K562 (cell line): ENCODE measurements around the gene GCN1. TPM values are rescaled to one million over a fixed set of nuclear protein-coding genes. Genes with fewer than 3 reads are reported as not detected.
A peak's percentile ranks its signal among the peaks of the same experiment; 100 is the strongest.

Experiments
- ASH1L ChIP-seq: fragments of 450-650 bp; IDR thresholded peaks from 2 replicates; pipeline ENCODE4 v1.6.1; 2018; ENCODE audit warnings: borderline replicate concordance, mild to moderate bottlenecking, low read depth; ENCODE audit not compliant: partially characterized antibody
- CTBP1 ChIP-seq: fragments of 450-650 bp; IDR thresholded peaks from 2 replicates; pipeline ENCODE4 v1.6.1; 2016; ENCODE audit warnings: borderline replicate concordance
- E2F3 ChIP-seq: fragments of 250-450 bp; sonication (Bioruptor Pico); IDR thresholded peaks from 2 replicates; pipeline ENCODE4 v1.4.0; 2020; ENCODE audit warnings: mild to moderate bottlenecking
- EP400 ChIP-seq: fragments of 450-650 bp; IDR thresholded peaks from 2 replicates; pipeline ENCODE4 v1.6.1; 2017; ENCODE audit warnings: antibody characterized with exemption, mild to moderate bottlenecking, moderate library complexity
- HDAC1 ChIP-seq, 2 experiments: fragments of 450-650 bp; IDR thresholded peaks; 2 replicates each; pipeline ENCODE4 v1.6.1; 2016 to 2017; ENCODE audit warnings: inconsistent platforms in 1 of 2, mild to moderate bottlenecking in 1 of 2, moderate library complexity in 1 of 2
- POLR3G ChIP-seq: IDR thresholded peaks from 2 replicates; pipeline ENCODE4 v1.6.1; 2011; ENCODE audit not compliant: insufficient read length, insufficient replicate concordance; ENCODE audit errors: extremely low read depth
- PREB ChIP-seq: sonication (generic); formaldehyde crosslinking; IDR thresholded peaks from 2 replicates; pipeline ENCODE4 v1.8.1; 2023; ENCODE audit warnings: mild to moderate bottlenecking, missing genetic modification reagents
- RCOR1 ChIP-seq, 2 experiments: IDR thresholded peaks; 2 replicates each; pipeline ENCODE4 v1.6.1; 2012; ENCODE audit warnings: low read depth in 2 of 2, low read length in 2 of 2, borderline replicate concordance in 1 of 2, improper control_type of control experiment in 1 of 2
- SETDB1 ChIP-seq: IDR thresholded peaks from one replicate; pipeline ENCODE4 v1.6.1; 2012; ENCODE audit warnings: low read length, control low read depth, inconsistent platforms
- SIRT6 ChIP-seq: IDR thresholded peaks from one replicate; pipeline ENCODE4 v1.6.1; 2012; ENCODE audit warnings: low read depth, mild to moderate bottlenecking, control low read depth, inconsistent platforms, low read length, moderate library complexity
- SP1 ChIP-seq: sonication (generic); formaldehyde crosslinking; IDR thresholded peaks from 2 replicates; pipeline ENCODE4 v1.8.1; 2022; ENCODE audit warnings: mild to moderate bottlenecking, missing genetic modification reagents
- SREBF2 ChIP-seq: sonication (generic); formaldehyde crosslinking; IDR thresholded peaks from 2 replicates; pipeline ENCODE4 v1.4.0; 2020; ENCODE audit warnings: mild to moderate bottlenecking, missing genetic modification reagents
- TAF15 ChIP-seq: fragments of 200-400 bp; formaldehyde crosslinking; IDR thresholded peaks from 2 replicates; pipeline ENCODE4 v1.6.1; 2017; ENCODE audit warnings: mild to moderate bottlenecking, low read depth, low read length, moderate library complexity
- ZBTB12 ChIP-seq: fragments of 250-450 bp; sonication (Bioruptor Pico); IDR thresholded peaks from 2 replicates; pipeline ENCODE4 v1.4.0; 2020
- ZNF212 ChIP-seq: fragments of 450-650 bp; formaldehyde crosslinking; IDR thresholded peaks from 2 replicates; pipeline ENCODE4 v1.4.0; 2020; ENCODE audit warnings: mild to moderate bottlenecking
- ZNF239 ChIP-seq: fragments of 250-450 bp; sonication (Bioruptor Pico); IDR thresholded peaks from 2 replicates; pipeline ENCODE4 v1.4.0; 2020; ENCODE audit warnings: mild to moderate bottlenecking
- polyA plus RNA-seq, 8 experiments: library from polyadenylated mRNA; depleted of rRNA in 4 of 8; stranded (reverse) in 5 of 8; unstranded in 3 of 8; fragments of >200 nt; fragmentation: Nextera tagmentation in 2 of 8; fragmentation: Illumina TruSeq in 1 of 8; extraction: Ambion mirVana in 2 of 8; extraction: Trizol in 1 of 8; gene quantifications; 2 replicates each; pipeline versions ENCODE4 v1.2.1 to v1.2.3, GENCODE V29; 2011 to 2014; ENCODE audit warnings: inconsistent platforms in 1 of 8, missing spikeins in 1 of 8
- total RNA-seq, 7 experiments: library from RNA; depleted of rRNA in 6 of 7; stranded (reverse); fragments of >200 nt in 6 of 7; fragmentation: Illumina TruSeq in 2 of 7; extraction: Trizol in 2 of 7; gene quantifications; 2 replicates each; pipeline versions ENCODE4 v1.2.1 to v1.2.3, GENCODE V29; 2011 to 2021; ENCODE audit warnings: low replicate concordance in 1 of 7
- TF ChIP-seq, protein P1 (sequence below): fragments of 450-650 bp; IDR thresholded peaks from 2 replicates; pipeline ENCODE4 v1.6.1; 2017; ENCODE audit warnings: antibody characterized with exemption
- TF ChIP-seq, protein P2 (sequence below): sonication (generic); formaldehyde crosslinking; IDR thresholded peaks from 2 replicates; pipeline ENCODE4 v1.8.1; 2023; ENCODE audit warnings: mild to moderate bottlenecking, missing genetic modification reagents, moderate library complexity
- TF ChIP-seq, protein P3 (sequence below): IDR thresholded peaks from 2 replicates; pipeline ENCODE4 v1.6.1; 2011; ENCODE audit not compliant: insufficient read length; ENCODE audit errors: extremely low read depth
- TF ChIP-seq, protein P4 (sequence below), 2 experiments: fragments of 450-650 bp; IDR thresholded peaks; 2 replicates each; pipeline ENCODE4 v1.6.1; 2016

GCN1 gene
- total and polyA plus RNA-seq, 9 of the 15 experiments (the other 6 are each of a cell fraction or from before 2014, with no cell fraction given): 11.9 to 190 (median 51.7) TPM

DNA sequence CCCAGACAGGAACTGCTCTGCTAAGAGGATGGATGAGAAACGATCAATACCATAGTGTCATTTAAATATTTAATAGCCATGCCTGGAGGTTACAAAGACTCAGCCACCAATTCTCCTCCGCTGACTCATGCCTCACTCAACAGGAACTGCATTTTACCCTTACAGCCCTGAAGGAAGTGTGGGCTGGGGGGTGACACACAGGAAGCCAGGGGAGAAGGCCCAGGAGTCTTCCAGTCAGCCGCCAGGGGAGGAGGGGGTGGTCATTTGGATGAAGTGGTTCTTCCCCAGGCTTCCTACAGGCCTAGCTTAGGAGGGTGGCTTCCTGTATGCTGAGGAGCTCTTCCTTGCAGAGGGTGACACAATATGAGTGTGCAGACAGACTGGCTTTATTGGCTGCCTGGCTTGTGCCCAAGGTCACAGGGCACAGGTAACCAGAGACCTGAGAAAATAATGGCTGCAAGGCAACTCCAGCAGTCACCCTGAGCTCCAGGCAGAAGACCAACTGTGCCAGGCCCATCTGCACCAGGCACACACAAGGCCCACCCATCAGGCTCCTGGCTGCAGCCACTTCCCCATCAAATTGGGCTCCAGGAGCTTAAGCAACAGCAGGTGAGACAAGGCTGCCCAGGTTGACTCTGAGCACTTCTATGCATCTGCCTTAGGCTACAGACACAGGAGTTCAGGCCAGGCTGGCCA lies 36.9 kb upstream of the GCN1 start (continued):
- no peak for TF ChIP-seq ZBTB12 (CRISPR knock-in tag)
- TF ChIP-seq SETDB1: no peak
- no peak for TF ChIP-seq PREB (CRISPR knock-in tag)
- TF ChIP-seq ZNF239 (CRISPR knock-in tag): no peak
- no peak for TF ChIP-seq E2F3 (CRISPR knock-in tag)
- TF ChIP-seq SIRT6: no peak
- TF ChIP-seq SP1 (CRISPR knock-in tag): no peak; the same call in 1 of the 2 replicates
- no peak for TF ChIP-seq HDAC1 (IDR thresholded peaks at IDR 0.05)
- TF ChIP-seq, protein P1, sequence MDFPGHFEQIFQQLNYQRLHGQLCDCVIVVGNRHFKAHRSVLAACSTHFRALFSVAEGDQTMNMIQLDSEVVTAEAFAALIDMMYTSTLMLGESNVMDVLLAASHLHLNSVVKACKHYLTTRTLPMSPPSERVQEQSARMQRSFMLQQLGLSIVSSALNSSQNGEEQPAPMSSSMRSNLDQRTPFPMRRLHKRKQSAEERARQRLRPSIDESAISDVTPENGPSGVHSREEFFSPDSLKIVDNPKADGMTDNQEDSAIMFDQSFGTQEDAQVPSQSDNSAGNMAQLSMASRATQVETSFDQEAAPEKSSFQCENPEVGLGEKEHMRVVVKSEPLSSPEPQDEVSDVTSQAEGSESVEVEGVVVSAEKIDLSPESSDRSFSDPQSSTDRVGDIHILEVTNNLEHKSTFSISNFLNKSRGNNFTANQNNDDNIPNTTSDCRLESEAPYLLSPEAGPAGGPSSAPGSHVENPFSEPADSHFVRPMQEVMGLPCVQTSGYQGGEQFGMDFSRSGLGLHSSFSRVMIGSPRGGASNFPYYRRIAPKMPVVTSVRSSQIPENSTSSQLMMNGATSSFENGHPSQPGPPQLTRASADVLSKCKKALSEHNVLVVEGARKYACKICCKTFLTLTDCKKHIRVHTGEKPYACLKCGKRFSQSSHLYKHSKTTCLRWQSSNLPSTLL: no peak
- TF ChIP-seq TAF15: no peak
- TF ChIP-seq CTBP1: no peak
- TF ChIP-seq ZNF212 (CRISPR knock-in tag): no peak
- TF ChIP-seq ASH1L: no peak
- 0 out of 2 replicates have a peak, but pooled peaks have one; percentile 20 for TF ChIP-seq EP400
- peak in 1 of 2 experiments; percentile 43; a peak in 1 of 4 replicates for TF ChIP-seq RCOR1 (IDR thresholded peaks at IDR 0.05; ENCODE audit: borderline replicate concordance in 1 of 2, low read depth in 2 of 2, low read length in 2 of 2)
- TF ChIP-seq SREBF2: no peak
- TF ChIP-seq, protein P2, sequence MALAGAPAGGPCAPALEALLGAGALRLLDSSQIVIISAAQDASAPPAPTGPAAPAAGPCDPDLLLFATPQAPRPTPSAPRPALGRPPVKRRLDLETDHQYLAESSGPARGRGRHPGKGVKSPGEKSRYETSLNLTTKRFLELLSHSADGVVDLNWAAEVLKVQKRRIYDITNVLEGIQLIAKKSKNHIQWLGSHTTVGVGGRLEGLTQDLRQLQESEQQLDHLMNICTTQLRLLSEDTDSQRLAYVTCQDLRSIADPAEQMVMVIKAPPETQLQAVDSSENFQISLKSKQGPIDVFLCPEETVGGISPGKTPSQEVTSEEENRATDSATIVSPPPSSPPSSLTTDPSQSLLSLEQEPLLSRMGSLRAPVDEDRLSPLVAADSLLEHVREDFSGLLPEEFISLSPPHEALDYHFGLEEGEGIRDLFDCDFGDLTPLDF (CRISPR knock-in tag): no peak
- TF ChIP-seq, protein P3, sequence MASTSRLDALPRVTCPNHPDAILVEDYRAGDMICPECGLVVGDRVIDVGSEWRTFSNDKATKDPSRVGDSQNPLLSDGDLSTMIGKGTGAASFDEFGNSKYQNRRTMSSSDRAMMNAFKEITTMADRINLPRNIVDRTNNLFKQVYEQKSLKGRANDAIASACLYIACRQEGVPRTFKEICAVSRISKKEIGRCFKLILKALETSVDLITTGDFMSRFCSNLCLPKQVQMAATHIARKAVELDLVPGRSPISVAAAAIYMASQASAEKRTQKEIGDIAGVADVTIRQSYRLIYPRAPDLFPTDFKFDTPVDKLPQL: no peak
- no peak for TF ChIP-seq POLR3G
- TF ChIP-seq, protein P4, sequence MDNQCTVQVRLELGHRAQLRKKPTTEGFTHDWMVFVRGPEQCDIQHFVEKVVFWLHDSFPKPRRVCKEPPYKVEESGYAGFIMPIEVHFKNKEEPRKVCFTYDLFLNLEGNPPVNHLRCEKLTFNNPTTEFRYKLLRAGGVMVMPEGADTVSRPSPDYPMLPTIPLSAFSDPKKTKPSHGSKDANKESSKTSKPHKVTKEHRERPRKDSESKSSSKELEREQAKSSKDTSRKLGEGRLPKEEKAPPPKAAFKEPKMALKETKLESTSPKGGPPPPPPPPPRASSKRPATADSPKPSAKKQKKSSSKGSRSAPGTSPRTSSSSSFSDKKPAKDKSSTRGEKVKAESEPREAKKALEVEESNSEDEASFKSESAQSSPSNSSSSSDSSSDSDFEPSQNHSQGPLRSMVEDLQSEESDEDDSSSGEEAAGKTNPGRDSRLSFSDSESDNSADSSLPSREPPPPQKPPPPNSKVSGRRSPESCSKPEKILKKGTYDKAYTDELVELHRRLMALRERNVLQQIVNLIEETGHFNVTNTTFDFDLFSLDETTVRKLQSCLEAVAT (IDR thresholded peaks at IDR 0.05): no peak
